A172 (cell line): Measurements from ENCODE around the gene ANKRD13A. TPM values are rescaled to one million over a fixed set of nuclear protein-coding genes. Genes with fewer than 3 reads are reported as not detected.
"Not testable (repeated sequence)": the region's sequence is repeated elsewhere in the genome, so short reads cannot be mapped to it uniquely, and the experiment has no call there.

Experiments
- DNase-seq: peaks from one replicate; pipeline ENCODE4 v3.0.0-alpha.2; 2015; ENCODE audit warnings: low spot score
- total RNA-seq: library from RNA; depleted of rRNA; stranded (reverse); fragments of >200 nt; shearing (Covaris generic); gene quantifications from 2 replicates; pipeline ENCODE4 v1.2.3, GENCODE V29; 2014

Gene ANKRD13A
- total RNA-seq, 1 experiment from 2014 or later: 155 TPM

- DNase-seq: no peak
These were observed 48.2 kb downstream of the ANKRD13A start for GRCh38 chr12:110047297-110047940.

DNA sequence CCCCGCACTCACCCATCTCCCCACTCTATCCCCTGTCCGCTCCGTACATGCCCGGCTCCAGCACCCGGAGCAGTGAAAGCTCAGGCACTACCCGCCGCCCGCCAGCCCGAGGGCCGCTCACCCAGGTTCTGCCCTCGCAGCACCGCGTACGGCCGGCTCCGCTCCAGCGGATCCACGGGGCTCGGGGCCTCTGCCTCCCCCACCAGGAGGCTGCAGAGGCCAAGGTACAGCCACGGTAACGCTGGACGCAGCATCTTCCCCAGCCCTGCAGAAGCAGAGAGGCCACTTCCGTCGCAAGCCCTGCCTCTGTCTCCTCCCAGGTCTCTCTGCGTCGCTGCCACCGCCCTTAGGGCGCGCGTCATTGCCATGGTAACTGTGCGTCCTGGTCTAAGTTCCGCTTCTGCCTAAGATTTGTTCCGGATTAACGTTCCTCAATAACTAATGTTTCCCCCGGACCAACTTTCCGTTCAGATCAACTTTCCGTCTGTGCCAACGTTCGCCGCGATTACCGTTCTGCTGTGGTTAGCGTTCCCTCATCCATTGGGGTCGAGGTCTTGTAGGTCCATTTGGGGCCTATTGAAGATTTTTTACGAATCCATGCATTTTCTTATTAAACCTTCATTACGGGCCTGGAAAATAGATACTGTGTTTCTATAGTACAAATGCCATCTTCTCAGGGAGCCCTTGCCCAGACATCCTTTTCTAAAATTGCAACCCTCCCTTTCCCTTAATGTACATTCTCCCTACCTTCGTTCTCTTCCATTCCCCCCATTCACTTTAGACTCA, 49.2 kb downstream of the ANKRD13A start, which contains the start of gene C12orf76:
TSS of gene C12orf76 (minus strand) at position 281 of the 786 bp plus-strand sequence. CDS start at position 254, 27 bp downstream.
- peak; percentile 94 for DNase-seq

GRCh38 chr12:110049034-110049433, 49.8 kb downstream of the ANKRD13A start:
- DNase-seq: not testable (repeated sequence)

DNA sequence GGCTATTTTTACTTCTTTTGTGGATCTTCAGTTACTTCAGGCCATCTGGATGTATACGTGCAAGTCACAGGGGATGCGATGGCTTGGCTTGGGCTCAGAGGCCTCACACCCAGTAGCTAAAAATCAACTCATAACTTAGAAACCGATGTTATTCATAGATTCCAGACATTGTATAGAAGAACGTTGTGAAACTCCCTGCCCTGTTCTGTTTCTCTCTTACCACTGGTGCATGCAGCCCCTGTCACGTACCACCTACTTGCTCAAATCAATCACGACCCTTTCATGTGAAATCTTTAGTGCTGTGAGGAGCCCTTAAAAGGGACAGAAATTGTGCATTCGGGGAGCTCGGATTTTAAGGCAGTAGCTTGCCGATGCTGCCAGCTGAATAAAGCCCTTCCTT, 50.4 kb downstream of the ANKRD13A start:
- DNase-seq: not testable (repeated sequence)

- no peak for DNase-seq
These were observed 51.7 kb downstream of the ANKRD13A start for GRCh38 chr12:110050927-110051326.

DNA sequence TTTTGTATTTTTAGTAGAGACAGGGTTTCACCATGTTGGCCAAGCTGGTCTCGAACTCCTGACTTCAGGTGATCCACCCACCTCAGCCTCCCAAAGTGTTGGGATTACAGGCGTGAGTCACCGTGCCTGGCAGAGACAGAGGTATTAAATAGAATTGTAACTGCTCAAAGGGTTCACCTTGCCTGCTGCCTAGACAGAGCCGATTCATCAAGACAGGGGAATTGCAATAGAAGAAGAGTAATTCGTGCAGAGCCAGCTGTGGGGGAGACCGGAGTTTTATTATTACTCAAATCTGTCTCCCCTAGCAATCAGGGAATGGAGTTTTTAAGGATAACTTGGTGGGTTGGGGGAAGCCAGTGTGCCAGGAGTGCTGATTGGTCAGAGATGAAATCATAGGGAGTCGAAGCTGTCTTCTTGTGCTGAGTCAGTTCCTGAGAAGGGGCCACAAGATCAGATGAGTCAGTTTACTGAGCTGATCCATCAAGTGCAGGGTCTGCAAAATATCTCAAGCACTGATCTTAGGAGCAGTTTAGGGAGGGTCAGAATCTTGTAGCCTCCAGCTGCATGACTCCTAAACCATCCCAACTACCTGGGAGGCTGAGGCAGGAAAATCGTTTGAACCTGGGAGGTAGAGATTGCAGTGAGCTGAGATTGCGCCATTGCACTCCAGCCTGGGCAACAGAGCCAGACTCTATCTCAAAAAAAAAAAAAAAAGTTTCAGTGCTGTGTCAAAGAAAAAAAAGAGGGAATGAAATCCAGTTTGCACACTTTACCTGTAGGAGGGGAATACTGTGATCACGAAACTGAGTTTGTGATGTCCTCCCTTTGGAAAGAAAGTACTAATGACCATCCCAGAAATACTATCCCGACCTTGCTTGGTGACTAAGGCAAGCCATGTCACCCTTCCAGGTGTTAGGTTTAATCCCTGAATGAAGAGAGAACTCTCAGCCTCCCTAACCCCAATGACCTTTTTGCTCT, 56.4 kb downstream of the ANKRD13A start:
- peak; percentile 93 for DNase-seq

DNA sequence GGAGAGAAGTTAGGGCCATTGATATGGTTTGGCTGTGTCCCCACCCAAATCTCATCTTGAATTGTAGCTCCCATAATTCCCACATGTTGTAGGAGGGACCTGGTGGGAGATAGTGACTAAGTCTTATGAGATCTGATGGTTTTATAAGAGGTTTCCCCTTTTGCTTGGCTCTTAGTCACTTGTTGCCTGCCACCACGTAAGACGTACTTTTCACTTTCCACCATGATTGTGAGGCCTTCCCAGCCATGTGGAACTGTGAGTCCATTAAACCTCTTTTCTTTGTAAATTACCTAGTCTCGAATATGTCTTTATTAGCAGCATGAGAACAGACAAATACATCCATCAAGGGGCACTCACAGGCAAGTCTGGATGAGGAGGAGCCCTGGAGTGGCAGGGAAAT, 57.4 kb downstream of the ANKRD13A start:
- DNase-seq: not testable (repeated sequence)

GRCh38 chr12:110058875-110059615, 59.8 kb downstream of the ANKRD13A start:
- DNase-seq: no peak

GRCh38 chr12:110059651-110060000, 60.4 kb downstream of the ANKRD13A start:
- no peak for DNase-seq

- DNase-seq: no peak
These were observed 63.0 kb downstream of the ANKRD13A start for GRCh38 chr12:110062241-110062640.

DNA sequence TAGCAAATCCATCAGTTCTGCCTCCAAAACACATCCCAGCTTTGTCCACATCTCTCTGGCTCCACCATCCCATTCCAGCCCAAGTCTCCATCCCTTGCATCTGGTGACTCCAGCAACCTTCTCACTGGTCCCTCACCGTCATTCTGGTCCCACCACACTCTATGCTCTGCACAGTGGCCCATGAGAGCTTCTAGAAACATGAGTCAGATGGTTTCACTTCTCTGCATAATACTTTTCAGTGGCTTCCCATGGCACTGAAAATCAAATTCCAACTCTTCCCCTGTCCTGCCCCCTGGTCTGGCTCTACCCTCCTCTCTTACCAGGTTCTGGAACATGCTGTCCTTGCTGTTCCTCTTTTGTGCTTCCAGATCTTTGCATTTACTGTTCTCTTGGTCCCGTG, 66.3 kb downstream of the ANKRD13A start:
- DNase-seq: no peak

GRCh38 chr12:110067531-110067930, 68.3 kb downstream of the ANKRD13A start:
- no peak for DNase-seq

DNA sequence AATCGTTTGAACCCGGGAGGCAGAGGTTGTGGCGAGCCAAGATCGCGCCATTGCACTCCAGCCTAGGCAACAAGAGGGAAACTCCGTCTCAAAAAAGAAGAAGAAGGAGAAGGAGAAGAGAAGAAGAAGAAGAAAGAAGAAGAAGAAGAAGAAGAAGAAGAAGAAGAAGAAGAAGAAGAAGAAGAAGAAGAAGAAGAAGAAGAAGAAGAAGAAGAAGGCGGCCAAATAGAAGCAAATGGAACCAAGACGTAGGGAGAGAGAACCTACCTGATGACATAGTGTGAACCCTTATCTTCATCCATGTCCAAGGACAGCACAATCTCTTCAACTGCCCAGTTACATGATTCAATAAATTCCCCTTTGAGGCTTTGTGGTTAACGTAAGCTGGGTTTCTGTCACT, 68.9 kb downstream of the ANKRD13A start:
- DNase-seq: not testable (repeated sequence)

DNA sequence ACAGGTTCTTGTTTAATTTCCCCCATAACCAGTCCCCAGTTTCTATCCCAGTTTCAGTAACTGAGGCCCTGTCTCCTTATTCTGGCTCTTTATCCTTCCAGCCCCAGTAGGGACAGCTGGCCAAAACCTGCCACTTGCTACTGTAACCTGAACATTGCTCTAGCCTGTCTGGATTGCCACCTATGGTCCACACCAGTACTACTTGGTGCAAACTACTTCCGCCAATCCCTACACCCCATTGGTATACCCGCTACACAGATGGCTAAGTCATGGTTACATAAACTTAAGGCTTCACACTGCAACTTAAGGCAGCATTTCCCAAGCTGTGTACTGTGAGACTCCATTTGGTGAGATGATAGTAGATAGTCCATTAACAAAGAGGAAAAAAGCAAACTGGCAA, 69.4 kb downstream of the ANKRD13A start:
- no peak for DNase-seq

GRCh38 chr12:110071504-110071903, 72.3 kb downstream of the ANKRD13A start:
- no peak for DNase-seq

- DNase-seq: no peak
These were observed 72.7 kb downstream of the ANKRD13A start for GRCh38 chr12:110071967-110072366.

- DNase-seq: not testable (repeated sequence)
These were observed 73.4 kb downstream of the ANKRD13A start for GRCh38 chr12:110072636-110073035.

GRCh38 chr12:110073049-110073831, 74.0 kb downstream of the ANKRD13A start:
- peak; percentile 27 for DNase-seq

GRCh38 chr12:110074089-110074488, 74.9 kb downstream of the ANKRD13A start:
- no peak for DNase-seq

- DNase-seq: no peak
These were observed 76.7 kb downstream of the ANKRD13A start for GRCh38 chr12:110075880-110076279.
